ENCODE data around the gene AFAP1.

Gene AFAP1

GRCh38 chr4:7709431-7709830 is 230.2 kb downstream of the AFAP1 start:
- no peak overlapping the region for H3K4me3 ChIP-seq (replicated peaks; ENCODE audit: low read depth, low read length)
- no peak for TF ChIP-seq CTCF (IDR thresholded peaks at IDR 0.05; ENCODE audit: low read length, missing control alignments)
- DNase-seq (ENCODE audit: low read depth), result no peak

- H3K4me3 ChIP-seq (replicated peaks; ENCODE audit: low read depth, low read length), result no peak overlapping the region
- no peak for DNase-seq (ENCODE audit: low read depth)
- TF ChIP-seq CTCF (IDR thresholded peaks at IDR 0.05; ENCODE audit: low read length, missing control alignments), result no peak
These were observed 230.7 kb downstream of the AFAP1 start for GRCh38 chr4:7708981-7709380.

All from fibroblast of pulmonary artery (primary cell).